Tibial nerve (tissue), 4 donors: ENCODE data around the gene FAHD2A.

Experiments used
- EP300 ChIP-seq, 2 donors: sonication (generic); formaldehyde crosslinking; IDR thresholded peaks; one replicate each; pipeline ENCODE4 v1.6.1; 2017; ENCODE audit warnings: antibody characterized with exemption in 2 of 2, mild to moderate bottlenecking in 1 of 2
- POLR2A ChIP-seq, 2 donors: fragments of 450-650 bp; IDR thresholded peaks; one replicate each; pipeline ENCODE4 v1.6.1; 2017; ENCODE audit warnings: antibody characterized with exemption in 2 of 2, mild to moderate bottlenecking in 2 of 2, moderate library complexity in 2 of 2
- TF ChIP-seq, protein P1 (sequence below), 5 experiments: fragments of 200-600 bp in 3 of 5; fragments of 450-650 bp in 2 of 5; sonication (generic) in 3 of 5; IDR thresholded peaks; one replicate each; pipeline ENCODE4 v1.5.1; 2016 to 2019; ENCODE audit warnings: antibody characterized with exemption in 5 of 5, mild to moderate bottlenecking in 3 of 5, moderate library complexity in 2 of 5

GRCh38 chr2:95401480-95401879 lies 1.0 kb upstream of the FAHD2A start:
- TF ChIP-seq EP300 (IDR thresholded peaks at IDR 0.05) (no peak), POLR2A (IDR thresholded peaks at IDR 0.05) (no peak)
- TF ChIP-seq, protein P1, sequence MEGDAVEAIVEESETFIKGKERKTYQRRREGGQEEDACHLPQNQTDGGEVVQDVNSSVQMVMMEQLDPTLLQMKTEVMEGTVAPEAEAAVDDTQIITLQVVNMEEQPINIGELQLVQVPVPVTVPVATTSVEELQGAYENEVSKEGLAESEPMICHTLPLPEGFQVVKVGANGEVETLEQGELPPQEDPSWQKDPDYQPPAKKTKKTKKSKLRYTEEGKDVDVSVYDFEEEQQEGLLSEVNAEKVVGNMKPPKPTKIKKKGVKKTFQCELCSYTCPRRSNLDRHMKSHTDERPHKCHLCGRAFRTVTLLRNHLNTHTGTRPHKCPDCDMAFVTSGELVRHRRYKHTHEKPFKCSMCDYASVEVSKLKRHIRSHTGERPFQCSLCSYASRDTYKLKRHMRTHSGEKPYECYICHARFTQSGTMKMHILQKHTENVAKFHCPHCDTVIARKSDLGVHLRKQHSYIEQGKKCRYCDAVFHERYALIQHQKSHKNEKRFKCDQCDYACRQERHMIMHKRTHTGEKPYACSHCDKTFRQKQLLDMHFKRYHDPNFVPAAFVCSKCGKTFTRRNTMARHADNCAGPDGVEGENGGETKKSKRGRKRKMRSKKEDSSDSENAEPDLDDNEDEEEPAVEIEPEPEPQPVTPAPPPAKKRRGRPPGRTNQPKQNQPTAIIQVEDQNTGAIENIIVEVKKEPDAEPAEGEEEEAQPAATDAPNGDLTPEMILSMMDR (IDR thresholded peaks at IDR 0.05): no peak
